Ectodermal cell (in vitro differentiated cells): ENCODE results near the gene ZSCAN31.

Experiments
- H3K27ac ChIP-seq: 2 replicates; pipeline ENCODE4 v1.7.0; 2013; ENCODE audit warnings: mild to moderate bottlenecking, low read depth, low read length; ENCODE audit not compliant: insufficient read depth, poor library complexity, severe bottlenecking
- H3K27me3 ChIP-seq: 2 replicates; pipeline ENCODE4 v1.7.0; 2013; ENCODE audit warnings: mild to moderate bottlenecking, low read length; ENCODE audit not compliant: insufficient read depth, control insufficient read depth, poor library complexity, severe bottlenecking
- H3K36me3 ChIP-seq: one replicate; pipeline ENCODE4 v1.7.0; 2013; ENCODE audit warnings: low read length; ENCODE audit not compliant: control insufficient read depth, insufficient read depth
- H3K4me1 ChIP-seq: one replicate; pipeline ENCODE4 v1.7.0; 2013; ENCODE audit warnings: low read length; ENCODE audit not compliant: control insufficient read depth, insufficient read depth
- H3K4me3 ChIP-seq: 2 replicates; pipeline ENCODE4 v1.7.0; 2013; ENCODE audit warnings: low read depth, low read length, control low read depth; ENCODE audit not compliant: insufficient read depth
- H3K9me3 ChIP-seq: 2 replicates; pipeline ENCODE4 v1.7.0; 2013; ENCODE audit warnings: mild to moderate bottlenecking, low read length, moderate library complexity; ENCODE audit not compliant: control insufficient read depth
- WGBS, 2 experiments: methylation state at CpG; one replicate each; pipeline ENCODE4 v1.1.7; 2013; ENCODE audit warnings: missing lambda C conversion rate in 2 of 2; 5-methylcytosine and 5-hydroxymethylcytosine counted together

Gene ZSCAN31

DNA sequence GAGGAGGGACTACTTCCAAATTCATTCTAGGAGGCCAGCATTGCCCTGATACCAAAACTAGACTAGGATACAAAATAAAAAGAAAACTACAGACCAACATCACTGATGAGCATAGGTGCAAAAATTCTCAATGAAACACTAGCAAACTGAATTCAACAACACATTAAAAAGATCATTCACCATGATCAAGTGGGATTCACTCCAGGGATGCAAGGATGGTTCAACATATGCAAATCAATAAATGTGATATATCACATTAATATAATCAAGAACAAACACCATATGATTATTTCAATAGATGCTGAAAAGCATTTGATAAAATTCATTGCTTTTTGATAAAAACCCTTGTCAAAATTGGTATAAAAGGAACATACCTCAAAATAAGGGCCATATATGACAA, 44.4 kb downstream of the ZSCAN31 start:
- H3K36me3 ChIP-seq = peaks cover 14% of the 10 kb centered on the region
- no peak overlapping the region for H3K4me3 ChIP-seq
- H3K27me3 ChIP-seq = no peaks in the 10 kb centered on the region
- no peaks in the 10 kb centered on the region for H3K9me3 ChIP-seq
- no peak overlapping the region for H3K27ac ChIP-seq
- H3K4me1 ChIP-seq = no peaks in the 10 kb centered on the region

DNA sequence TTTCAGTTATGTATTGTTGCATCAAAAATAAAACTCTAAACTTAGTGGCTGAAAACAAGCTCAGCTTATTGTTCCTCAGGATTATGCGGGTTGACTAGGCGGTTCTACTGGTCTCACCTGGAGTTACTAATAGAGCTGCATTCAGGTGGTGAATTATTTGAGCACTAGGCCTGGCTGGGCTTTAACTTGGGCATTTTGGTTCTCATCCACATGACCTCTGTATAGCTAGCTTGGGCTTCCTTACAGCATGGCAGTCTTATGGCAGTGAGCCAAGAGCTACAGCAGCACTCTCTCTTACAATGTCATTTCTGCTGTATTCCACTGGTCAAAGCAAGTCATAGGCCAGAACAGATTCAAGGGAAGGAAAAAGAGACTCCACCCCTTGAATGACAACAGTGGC, 53.0 kb downstream of the ZSCAN31 start:
- Histone ChIP-seq H3K27ac (no peak overlapping the region), H3K27me3 (peaks cover 8% of the 10 kb centered on the region), H3K4me3 (no peak overlapping the region), H3K4me1 (no peaks in the 10 kb centered on the region), H3K9me3 (no peaks in the 10 kb centered on the region), H3K36me3 (peaks cover 26% of the 10 kb centered on the region)
- 95% methylated on average over 2 of the region's 2 CpGs for WGBS, 2 experiments

DNA sequence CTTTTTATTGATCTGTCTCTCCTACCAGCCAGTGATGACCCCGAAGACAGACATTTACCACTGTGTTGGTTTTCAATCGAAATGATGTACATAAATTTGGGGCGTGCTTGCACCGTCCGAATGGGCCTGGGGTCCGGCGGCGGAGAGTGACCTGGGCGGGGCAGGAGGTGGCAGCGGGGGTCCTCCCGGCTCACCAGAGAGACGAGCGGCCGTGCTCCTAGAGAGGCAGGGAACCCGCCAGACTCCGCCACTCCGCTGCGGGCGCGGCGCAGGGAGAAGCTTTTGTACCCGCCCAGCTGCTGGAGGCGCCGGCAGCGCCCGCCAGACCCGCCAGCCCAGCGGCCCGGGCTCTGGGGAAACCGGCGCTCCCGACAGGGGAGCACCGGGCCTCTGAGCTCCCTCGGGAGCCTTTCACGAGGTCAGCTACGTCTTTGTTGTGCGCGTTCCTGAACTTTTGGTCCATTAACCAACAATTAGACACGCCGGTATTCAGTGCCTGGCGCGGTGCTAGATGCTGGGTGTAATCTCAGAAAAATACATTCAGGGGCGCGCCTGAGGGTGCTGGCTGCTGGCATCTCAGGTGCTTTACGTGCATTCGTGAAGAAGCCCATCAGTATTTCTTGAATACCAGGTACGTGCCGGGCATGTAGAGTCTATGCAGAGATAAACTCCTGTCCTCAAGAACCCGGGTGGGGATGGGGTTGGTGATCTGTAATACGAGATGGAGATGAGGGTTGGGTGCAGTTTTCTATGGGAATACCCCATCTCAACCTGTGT, 54.5 kb downstream of the ZSCAN31 start, which contains the start of gene PGBD1:
Gene PGBD1, plus strand, starts transcription at position 285 of the 777 bp plus-strand sequence. CDS start 2,242 bp downstream, outside the sequence.
- no peaks in the 10 kb centered on the region for H3K9me3 ChIP-seq
- WGBS, 2 experiments = 0 to 1% methylated on average over 50 of the region's 50 CpGs
- H3K4me3 ChIP-seq = peak within 1 kb of the TSS; percentile 79
- H3K4me1 ChIP-seq = no peaks in the 10 kb centered on the region
- peak within 1 kb of the TSS; percentile 11 for H3K27ac ChIP-seq
- peaks cover 23% of the 10 kb centered on the region for H3K36me3 ChIP-seq
- peaks cover 8% of the 10 kb centered on the region for H3K27me3 ChIP-seq

DNA sequence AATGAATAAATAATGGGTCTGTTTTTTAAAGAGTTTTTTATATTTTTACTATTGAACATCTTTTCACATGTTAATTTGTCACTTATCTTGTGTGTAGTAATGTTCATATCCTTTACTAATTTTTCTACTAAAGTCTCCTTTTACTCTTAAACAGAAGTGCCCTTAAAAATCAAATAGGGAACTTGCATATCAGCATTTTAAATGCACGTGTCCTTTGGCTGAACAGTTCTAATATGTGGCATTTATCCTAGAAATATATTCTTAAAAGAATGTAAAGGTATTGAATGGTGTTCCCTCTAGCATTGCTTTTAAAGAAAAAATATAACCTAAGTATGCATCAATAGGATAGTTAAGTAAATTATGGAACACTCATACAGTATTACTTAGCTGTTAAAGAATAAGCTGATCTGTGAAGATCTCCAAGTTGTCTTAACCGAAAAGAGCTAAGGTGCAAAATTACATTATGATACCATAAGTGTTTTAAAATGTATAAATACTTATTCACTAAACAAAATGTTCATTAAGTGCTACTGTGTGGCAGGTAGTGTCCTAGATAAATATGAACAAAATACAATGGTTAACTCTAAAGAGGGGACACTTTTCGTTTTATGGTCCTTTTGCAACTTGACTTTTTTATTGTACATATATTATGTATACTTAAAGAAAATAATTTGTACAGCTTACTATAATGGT, 55.2 kb downstream of the ZSCAN31 start:
- H3K9me3 ChIP-seq = no peaks in the 10 kb centered on the region
- no peaks in the 10 kb centered on the region for H3K4me1 ChIP-seq
- H3K4me3 ChIP-seq = peak overlapping the region; percentile 79
- H3K36me3 ChIP-seq = peaks cover 26% of the 10 kb centered on the region
- no peak overlapping the region for H3K27ac ChIP-seq
- H3K27me3 ChIP-seq = peaks cover 8% of the 10 kb centered on the region
- WGBS, 2 experiments = 80% methylated on average over 1 of the region's 3 CpGs; no CpG with 5 or more reads in 1 of the 2 experiments

DNA sequence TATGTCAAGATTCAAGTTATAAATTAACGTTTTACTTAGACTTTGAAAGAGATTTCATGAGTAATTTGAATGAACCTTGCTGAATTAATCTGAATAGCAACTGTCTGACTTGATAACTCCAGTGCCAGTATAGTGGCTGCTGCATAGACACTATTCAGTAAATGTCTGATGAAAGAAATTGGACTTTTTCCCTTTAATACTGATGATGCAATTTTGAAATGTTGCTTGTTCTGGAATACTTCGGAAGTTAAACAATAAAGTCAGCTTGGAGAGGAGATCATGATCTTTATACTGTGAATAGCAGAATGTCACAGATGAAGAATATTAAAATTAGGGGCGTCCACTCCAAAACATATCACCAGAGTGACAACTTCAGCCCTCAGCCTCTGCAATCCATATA, 58.2 kb downstream of the ZSCAN31 start:
- WGBS, 2 experiments = 90 to 94% methylated on average over 3 of the region's 3 CpGs
- peaks cover 27% of the 10 kb centered on the region for H3K36me3 ChIP-seq

DNA sequence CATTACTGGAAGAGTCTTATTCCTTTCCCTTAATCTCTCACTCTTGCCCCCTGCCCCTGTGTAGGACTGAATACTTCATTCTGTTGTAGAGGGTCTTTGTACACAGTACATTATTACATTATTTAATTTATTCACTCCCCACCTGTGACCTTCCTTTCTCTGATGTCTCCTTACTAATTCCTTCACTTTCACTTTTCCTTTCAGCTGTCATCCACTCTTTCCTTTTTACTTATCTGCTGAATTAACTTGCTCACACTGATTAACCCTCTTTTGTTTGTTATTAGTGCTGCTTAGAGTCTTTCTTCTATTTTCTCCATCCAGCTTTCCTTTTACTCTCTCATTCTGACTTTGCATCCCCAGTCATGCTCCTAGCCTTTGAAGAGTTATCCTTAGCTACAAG, 61.1 kb downstream of the ZSCAN31 start:
- Histone ChIP-seq H3K27me3 (no peaks in the 10 kb centered on the region), H3K27ac (no peak overlapping the region), H3K36me3 (peaks cover 34% of the 10 kb centered on the region), H3K4me3 (no peak overlapping the region), H3K9me3 (no peaks in the 10 kb centered on the region), H3K4me1 (no peaks in the 10 kb centered on the region)

More for the DNA sequence above, 58.2 kb downstream of the ZSCAN31 start:
- Histone ChIP-seq H3K27me3 (peaks cover 8% of the 10 kb centered on the region), H3K4me1 (no peaks in the 10 kb centered on the region), H3K9me3 (no peaks in the 10 kb centered on the region), H3K4me3 (no peak overlapping the region), H3K27ac (no peak overlapping the region)
